ENCODE measurements around the gene RUVBL2.
"Not testable (repeated sequence)": the region's sequence is repeated elsewhere in the genome, so short reads cannot be mapped to it uniquely, and the experiment has no call there.

The RUVBL2 gene

DNA sequence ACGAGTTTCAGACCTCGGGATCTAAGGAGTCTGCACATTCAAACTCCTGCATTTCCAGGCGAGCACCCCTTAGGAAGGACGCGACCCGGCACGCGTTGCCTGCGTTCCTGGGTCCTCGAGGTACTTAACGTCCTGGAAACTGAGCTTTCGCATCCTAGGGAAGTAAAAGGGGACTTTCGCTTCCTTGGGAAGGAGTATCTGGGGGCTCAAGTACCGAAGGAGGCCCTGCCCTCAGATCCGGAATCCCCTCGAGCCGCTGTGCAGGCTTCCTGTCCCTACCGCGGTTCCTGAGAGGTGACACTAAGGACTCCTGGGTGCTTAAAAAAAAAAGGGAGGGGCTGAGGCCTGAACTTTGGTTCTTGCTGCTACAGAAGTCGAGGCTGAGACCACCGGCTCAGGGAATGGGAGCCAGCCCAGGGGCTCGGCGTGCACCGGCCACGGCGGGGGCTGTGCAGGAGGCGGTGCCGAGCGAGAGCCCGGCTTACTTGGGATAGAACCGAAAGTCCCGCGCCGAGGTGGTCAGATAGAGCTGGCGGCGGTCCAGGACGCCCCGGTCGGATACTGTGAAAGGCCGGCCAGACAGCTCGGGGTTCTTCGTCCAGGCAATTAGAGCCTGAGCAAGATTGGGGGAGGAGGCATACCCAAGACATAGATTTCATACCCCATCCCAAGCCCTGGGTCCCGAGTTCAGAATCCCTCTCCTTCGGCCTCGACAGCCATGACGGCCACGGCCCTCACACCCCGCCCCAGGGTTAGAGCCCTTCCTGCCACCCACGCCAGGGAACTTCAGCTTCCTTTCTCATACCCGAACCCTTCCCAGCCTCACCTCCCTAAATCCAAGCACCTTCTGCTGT lies 24.9 kb downstream of the RUVBL2 start:
- not testable (repeated sequence) for DNase-seq

DNA sequence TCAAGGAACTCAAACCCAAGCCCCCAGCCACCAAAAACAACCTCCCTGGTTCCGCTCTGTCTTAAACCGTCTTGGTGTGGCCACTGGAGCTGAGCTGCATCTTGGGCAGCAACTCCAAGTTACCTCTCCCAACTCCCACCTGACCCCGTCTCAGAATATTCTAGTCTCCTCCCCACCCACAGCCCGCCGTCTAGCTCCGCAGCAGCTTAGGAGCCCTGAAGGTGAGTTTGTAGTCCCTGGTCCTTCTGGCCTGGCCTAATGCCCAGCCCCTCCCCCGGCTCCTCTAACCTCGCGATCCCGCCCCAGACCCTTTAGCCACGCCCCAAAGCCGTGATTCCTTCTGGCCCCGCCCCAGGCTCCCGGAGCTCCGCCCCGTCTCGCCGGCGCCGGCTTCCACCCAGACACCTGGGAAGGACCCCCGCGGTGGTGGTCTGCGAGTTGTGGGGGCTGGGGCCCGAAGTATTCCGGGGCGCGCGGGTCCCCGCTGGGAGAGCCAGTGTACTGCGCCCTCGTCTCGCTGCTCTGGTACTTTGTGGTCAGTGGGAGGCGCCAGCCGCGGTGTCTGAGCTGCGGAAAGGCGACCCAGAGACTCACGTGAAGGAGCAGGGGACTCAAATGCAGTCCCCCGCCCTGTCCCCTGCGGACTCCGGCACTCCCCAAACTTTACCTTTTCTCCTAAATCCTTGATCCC lies 25.7 kb downstream of the RUVBL2 start:
- peak; percentile 52 to 66 for DNase-seq

DNA sequence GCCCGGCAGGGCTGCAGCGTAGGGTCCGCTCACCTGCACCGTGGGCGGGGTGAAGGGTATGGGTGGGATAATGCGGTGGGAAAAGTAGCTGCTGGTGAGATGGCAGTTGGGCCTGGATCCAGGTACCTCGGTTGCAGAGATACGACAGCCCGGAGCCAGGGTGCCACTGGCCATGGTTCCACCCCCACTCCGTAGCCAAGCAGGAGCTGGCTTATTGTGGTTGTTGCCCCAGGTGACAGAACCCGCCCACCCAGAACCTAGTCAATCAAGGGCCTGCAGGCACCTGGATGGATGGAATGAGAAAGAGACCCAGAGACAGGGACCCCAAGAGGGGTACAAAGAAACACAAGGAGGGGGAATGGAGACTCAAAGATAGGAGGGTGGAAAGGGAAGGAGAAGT lies 26.7 kb downstream of the RUVBL2 start:
- no peak for DNase-seq

DNA sequence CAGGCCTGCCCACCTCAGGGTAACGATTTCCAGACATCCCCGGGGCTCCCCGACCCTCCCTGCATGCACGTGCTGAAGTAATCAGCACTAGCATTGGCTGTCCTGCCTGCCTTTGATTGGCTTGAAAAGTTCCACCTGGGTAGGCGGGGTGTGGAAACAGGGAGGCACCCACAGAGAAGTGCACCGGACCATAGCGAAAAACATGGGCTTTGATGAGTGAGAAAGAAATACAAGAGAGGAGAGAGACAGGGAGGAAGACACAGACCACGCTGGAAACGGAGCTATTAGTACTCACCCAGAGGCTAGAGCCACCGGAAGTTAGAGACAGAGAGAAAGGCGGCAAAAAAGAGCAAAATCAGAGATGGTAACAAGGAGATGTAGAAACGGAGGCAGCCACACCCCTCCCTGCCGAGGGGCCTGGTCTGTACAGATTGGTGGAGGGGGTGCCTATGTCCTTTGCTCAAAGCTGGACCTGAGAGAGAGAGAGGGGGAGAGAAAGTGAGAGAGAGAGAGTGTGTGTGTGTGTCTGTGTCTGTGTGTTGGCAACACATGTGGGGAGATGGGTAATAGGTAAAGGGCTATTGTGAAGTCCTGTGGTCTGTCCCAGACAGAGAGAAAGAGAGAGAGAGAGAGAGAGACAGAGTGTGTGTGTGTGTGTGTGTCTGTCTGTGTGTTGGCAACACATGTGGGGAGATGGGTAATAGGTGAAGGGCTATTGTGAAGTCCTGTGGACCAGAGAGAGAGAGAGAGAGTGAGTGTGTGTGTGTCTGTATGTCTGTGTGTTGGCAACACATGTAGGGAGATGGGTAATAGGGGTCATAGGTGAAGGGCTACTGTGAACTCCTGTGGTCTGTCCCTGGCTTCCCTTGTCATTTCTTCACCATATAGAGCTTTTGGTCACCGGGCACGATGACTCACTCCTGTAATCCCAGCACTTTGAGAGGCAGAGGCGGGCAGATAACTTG lies 27.5 kb downstream of the RUVBL2 start:
- DNase-seq, result no peak

GRCh38 chr19:49022116-49022515 lies 28.4 kb downstream of the RUVBL2 start:
- DNase-seq, result no peak

- DNase-seq, result not testable (repeated sequence)
Measured at GRCh38 chr19:49024233-49024632, 30.5 kb downstream of the RUVBL2 start, which contains the start of gene CGB3. CGB3 (minus strand) TSS chr19:49024333; CDS start chr19:49023971, 362 bp downstream.

DNA sequence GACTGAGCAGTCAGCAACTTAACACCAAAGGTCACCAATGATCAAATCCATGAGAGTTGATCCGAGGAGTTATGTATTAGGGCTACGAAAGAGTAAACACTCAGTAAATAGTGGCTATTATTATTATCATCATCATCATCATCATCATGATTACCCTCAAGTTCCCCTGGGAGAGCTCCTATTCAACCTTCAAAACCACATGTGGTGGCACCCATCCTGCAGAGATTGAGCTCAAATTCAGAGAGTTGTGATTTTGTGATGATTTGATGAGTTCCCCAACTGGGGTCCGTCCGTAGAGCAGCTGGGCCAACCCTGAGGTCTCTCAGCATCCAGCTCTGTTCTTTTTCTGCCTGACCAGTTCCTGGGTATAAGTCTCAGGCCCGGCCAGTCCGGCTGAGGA lies 31.4 kb downstream of the RUVBL2 start:
- not testable (repeated sequence) for DNase-seq

- DNase-seq, result not testable (repeated sequence)
Measured at GRCh38 chr19:49025599-49025998, 31.9 kb downstream of the RUVBL2 start.

GRCh38 chr19:49028686-49029085 lies 35.0 kb downstream of the RUVBL2 start:
- not testable (repeated sequence) for DNase-seq

GRCh38 chr19:49029749-49030148 lies 36.1 kb downstream of the RUVBL2 start:
- DNase-seq, result not testable (repeated sequence)

DNA sequence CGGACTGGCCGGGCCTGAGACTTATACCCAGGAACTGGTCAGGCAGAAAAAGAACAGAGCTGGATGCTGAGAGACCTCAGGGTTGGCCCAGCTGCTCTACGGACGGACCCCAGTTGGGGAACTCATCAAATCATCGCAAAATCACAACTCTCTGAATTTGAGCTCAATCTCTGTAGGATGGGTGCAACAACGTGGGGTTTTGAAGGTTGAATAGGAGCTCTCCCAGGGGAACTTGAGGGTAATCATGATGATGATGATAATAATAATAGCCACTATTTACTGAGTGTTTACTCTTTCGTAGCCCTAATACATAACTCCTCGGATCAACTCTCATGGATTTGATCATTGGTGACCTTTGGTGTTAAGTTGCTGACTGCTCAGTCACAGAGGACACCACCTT lies 36.6 kb downstream of the RUVBL2 start:
- DNase-seq, result not testable (repeated sequence)

- DNase-seq, result peak; percentile 37 to 38
Measured at GRCh38 chr19:49031642-49032301, 38.1 kb downstream of the RUVBL2 start, which contains the start of gene CGB2. CGB2 (plus strand) TSS chr19:49031890; CDS start chr19:49032096, 206 bp downstream.

DNA sequence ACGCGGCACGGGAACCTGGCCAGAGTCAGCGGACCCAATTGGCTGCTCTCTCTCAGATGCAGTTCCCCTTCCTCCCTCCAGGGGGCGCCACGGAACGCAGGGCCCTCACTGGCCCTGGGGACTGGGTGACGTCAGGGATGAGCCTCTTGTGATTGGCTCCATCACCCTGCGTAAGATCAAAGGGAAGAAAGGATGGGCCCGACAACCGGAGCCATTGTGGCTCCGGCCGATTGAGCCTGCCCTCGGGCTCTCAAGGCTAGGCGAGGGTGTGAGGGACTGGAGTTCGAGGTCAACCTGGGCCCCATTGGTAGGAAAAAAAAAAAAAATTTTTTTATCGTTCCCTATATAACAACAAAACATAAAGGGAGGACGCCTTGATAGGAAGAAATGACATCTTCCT lies 43.1 kb downstream of the RUVBL2 start, which contains the start of gene CGB1:
Gene CGB1, minus strand, starts transcription at position 81 of the 400 bp plus-strand sequence. CDS start 184 bp downstream, outside the sequence.
- not testable (repeated sequence) for DNase-seq

DNA sequence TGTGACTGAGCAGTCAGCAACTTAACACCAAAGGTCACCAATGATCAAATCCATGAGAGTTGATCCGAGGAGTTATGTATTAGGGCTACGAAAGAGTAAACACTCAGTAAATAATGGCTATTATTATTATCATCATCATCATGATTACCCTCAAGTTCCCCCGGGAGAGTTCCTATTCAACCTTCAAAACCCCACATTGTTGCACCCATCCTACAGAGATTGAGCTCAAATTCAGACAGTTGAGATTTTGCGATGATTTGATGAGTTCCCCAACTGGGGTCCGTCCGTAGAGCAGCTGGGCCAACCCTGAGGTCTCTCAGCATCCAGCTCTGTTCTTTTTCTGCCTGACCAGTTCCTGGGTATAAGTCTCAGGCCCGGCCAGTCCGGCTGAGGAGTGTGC lies 44.4 kb downstream of the RUVBL2 start:
- not testable (repeated sequence) for DNase-seq

DNA sequence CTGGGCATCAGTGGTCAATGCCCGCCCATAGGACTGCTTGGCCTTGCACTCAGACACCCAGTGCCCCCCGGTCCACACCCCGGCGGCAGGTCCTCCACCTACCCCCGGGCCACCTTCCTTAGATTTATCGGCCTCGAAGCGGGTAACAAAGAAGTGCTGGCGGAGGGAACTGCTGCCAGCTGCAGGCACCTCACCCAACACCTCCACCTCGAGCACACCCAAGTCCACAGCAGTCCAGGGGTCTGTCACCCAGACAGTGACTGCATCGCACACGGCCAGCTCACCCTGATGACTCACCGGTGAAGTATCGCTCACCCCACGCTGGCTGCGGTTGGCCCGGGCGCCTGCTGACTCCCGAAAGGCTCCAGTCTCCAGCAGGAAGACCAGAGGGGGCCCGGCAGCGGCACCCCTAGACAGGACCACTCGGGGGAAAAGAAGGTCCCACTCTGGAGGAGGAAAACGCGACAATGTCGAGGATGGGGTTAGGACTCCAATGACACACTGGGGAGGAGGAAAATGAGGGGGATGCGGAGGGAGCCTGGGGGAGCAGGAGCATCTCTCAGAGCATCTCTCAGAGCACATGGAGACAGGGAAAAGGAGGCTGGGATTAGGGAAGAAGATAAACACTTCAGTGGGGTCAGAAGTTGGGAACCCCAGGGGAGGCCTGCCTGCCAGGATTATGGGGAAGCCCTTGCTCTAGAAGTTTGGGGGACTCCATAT lies 45.0 kb downstream of the RUVBL2 start:
- not testable (repeated sequence) for DNase-seq

GRCh38 chr19:49039736-49040135 lies 46.0 kb downstream of the RUVBL2 start:
- not testable (repeated sequence) for DNase-seq

- no peak for DNase-seq
Measured at GRCh38 chr19:49042177-49042576, 48.5 kb downstream of the RUVBL2 start.

- DNase-seq, result not testable (repeated sequence)
Measured at GRCh38 chr19:49042666-49043065, 49.0 kb downstream of the RUVBL2 start.

GRCh38 chr19:49043548-49043947 lies 49.9 kb downstream of the RUVBL2 start, which contains the start of gene CGB5:
CGB5 (plus strand) TSS chr19:49043848; CDS start chr19:49044210, 362 bp downstream.
- not testable (repeated sequence) for DNase-seq

DNA sequence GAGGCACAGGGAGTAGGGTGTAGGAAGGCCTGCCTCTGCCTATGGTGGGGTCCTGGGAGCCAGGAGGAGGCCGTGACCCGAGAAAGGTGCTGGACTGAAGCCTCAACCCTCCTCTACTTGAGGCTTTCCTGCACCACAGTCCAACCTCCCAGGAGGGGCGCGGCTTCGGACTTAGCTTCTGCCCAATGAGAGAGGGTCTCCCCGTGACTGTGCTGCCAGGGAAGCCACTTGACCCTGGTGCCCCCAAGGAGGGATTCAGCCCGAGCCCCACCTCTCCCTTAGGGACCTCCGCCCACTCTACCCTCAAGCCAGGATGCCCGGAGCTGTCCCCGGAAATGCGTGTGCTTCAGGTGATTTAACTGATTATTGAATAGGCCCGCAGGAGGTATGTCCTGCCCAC lies 55.3 kb downstream of the RUVBL2 start, which contains the start of gene CGB8:
Gene CGB8, minus strand, starts transcription at position 101 of the 400 bp plus-strand sequence. CDS start 372 bp downstream, outside the sequence.
- DNase-seq, result not testable (repeated sequence)

DNA sequence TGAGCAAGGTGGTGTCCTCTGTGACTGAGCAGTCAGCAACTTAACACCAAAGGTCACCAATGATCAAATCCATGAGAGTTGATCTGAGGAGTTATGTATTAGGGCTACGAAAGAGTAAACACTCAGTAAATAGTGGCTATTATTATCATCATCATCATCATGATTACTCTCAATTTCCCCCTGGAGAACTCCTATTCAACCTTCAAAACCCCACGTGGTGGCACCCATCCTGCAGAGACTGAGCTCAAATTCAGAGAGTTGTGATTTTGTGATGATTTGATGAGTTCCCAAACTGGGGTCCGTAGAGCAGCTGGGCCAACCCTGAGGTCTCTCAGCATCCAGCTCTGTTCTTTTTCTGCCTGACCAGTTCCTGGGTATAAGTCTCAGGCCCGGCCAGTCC lies 56.1 kb downstream of the RUVBL2 start:
- not testable (repeated sequence) for DNase-seq

Data from stimulated activated CD4-positive, alpha-beta T cell treated with anti-CD3 and anti-CD28 coated beads, Interleukin-4, amount 100 ng/mL, for 4 hours (primary cell).